ENCODE data around the gene BUD23. TPM values are rescaled to one million over a fixed set of nuclear protein-coding genes. Genes with fewer than 3 reads are reported as not detected.
A peak's percentile ranks its signal among the peaks of the same experiment; 100 is the strongest.
"Not testable (repeated sequence)": the region's sequence is repeated elsewhere in the genome, so short reads cannot be mapped to it uniquely, and the experiment has no call there.

Gene BUD23
- polyA plus RNA-seq, 3 donors = 82.1 to 105 (median 96.3) TPM

GRCh38 chr7:73655309-73655708 is 28.1 kb upstream of the BUD23 start:
- not testable (repeated sequence) for DNase-seq

DNA sequence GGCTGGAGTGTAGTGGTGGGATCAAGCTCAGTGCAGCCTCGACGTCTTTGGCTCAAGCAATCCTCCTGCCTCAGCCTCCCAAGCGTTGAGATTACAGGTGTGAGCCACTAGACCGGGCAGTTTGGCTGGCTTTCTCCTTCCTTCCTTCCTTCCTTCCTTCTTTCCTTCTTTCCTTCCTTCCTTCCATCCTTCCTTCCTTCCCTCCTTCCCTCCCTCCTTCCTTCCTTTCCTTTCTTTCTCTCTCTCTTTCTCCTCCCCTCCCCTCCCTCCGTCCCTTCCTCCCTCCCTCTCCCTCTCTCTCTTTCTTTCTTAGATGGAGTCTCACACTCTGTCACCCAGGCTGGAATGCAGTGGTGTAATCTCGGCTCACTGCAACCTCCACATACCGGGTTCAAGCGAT is 23.4 kb upstream of the BUD23 start:
- no peak for DNase-seq

DNA sequence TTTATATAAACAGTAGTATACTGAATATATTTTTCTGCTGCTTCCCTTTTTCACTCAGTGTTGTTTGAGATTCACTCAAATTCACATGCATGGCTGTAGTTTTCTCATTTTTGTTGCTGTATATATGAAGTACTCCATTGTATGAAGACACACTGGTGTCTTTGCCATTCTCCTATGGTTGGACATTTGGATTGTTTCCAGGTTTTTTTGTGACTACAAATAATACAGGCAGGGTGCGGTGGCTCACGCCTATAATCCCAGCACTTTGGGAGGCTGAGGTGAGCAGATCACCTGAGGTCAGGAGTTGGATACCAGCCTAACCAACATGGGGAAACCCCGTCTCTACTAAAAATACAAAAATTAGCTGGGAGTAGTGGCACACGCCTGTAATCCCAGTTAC is 22.8 kb upstream of the BUD23 start:
- not testable (repeated sequence) for DNase-seq

DNA sequence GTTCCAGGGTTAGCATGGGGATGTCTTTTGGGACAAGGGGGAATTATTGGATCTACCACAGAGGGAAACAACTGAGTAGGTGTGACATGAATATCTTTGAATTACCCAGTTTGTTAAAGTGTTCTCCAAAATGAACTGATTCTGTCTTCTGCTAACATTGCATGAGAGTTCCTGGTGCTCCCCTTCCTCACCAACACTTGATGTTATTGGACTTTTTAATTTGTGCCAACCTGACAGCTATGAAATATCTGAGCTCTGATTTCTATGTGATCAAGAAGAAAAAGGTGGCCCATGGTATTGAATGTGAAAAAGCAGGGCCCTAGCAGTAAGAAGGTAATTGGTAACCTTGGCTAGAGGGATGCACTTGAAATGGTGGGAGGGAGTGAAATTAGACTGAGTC is 20.4 kb upstream of the BUD23 start:
- DNase-seq = no peak

DNA sequence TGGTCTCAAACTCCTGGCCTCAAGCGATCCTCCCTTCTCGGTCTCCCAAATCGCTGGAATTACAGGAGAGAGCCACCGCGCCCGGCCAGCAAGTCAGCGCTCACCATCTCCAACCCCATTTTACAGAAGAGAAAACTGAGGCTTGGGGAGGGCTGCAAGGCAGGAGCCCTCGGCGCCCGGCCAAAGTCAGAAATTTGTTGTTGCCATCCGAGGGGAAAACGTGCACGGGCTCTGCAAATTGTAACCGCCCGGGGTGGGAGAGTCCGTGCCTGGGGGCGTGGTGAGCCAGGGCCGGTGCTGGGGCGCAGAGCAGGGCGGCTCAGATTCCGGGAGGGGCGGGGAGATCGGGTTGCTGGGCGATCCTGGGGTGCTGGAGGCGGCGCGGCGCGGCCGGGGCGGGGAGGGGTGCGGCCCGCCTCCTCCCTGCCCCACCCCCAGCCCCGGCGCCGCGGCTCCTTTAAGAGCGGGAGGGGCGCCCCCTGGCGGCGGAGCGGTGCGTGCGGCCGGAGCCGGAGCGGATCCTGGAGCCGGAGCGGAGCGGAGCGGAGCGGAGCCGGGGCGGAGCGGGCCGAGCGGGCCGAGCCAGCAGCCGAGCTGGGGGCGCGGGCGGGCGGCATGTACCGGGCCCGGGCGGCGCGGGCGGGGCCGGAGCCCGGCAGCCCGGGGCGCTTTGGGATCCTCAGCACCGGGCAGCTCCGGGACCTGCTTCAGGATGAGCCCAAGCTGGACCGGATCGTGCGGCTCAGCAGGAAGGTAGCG is 15.9 kb upstream of the BUD23 start, which contains the start of gene VPS37D:
TSS of gene VPS37D (plus strand) at position 488 of the 759 bp plus-strand sequence. CDS start at position 616, 128 bp downstream.
- peak; percentile 91 for DNase-seq

DNA sequence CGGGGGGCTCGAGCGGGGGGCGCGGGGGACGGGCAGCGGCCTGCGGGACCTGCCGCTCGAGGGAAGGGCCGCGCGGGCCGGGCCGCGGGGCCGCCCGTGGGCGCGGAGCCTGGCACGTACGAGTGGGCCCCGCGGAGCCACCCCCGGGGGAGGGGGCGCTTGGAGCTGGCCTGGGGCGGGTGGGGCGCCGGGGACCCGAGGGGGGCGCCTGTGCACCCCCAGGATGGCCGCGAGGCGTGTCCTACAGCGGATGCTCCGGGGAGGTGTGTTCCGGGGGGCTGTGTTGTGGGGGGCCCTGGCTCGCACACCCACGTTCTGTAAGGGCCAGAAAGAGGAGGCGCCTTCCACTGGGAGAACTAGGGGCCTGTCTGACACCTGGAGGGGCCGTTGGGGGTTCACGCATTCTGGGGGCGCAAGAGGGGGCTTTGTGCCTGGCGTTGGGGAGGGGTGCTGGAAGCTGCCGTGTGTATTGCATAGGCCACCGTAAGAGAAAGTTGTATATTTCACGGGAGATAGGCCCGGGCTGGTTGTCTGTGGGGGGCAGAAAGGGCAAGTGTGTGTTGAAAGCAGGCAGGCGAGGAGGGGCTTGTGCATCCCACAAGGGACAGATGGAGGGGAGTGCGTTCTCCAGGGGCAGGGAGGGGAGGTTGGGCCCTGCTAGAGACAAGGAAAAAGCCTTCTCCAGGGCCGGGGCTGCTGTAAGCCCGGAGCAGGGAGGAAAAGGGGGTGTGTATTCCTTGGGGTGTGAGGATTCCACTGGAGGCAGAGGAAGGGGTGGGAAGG is 15.1 kb upstream of the BUD23 start:
- DNase-seq = no peak

- no peak for DNase-seq
These were observed 14.5 kb upstream of the BUD23 start for GRCh38 chr7:73668886-73669230.

DNA sequence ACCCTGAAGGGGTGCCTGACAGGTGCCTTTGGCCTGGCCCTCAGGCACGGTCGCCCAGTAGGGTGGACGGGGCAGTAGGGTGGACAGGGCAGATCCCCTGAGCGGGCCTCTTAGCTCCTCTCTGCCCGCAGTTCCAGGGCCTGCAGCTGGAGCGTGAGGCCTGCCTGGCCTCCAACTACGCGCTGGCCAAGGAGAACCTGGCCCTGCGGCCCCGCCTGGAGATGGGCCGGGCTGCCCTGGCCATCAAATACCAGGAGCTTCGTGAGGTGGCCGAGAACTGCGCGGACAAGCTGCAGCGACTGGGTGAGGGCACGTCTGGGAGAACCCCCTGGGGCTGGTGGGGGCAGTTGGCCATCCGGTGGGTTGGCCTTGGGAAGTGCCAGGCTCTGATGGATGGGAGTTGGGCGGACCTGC is 14.1 kb upstream of the BUD23 start:
- DNase-seq = no peak

DNA sequence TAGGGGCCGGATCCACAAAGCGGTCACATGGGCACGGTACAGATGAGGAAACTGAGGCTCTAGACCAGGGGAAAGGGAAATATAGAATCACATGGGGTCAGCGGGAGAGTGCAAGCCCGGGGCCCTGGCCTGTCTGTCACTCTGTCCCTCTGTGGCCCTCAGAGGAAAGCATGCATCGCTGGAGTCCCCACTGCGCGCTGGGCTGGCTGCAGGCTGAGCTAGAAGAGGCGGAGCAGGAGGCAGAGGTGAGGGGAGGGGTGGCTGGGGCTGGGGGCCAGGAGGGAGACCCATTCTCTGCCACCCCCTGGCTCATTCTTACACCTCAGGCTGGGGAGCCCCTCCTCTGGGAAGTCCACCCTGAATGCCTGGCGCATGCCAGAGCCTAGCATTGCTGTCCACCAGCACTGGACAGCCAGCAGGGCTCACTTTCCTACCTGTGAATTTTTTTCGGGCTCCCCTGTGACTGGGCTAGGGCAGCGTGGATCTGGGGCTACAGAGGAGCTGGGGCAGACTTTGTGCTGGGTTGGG is 13.5 kb upstream of the BUD23 start:
- DNase-seq = no peak

GRCh38 chr7:73671322-73671661 is 12.1 kb upstream of the BUD23 start:
- no peak for DNase-seq

DNA sequence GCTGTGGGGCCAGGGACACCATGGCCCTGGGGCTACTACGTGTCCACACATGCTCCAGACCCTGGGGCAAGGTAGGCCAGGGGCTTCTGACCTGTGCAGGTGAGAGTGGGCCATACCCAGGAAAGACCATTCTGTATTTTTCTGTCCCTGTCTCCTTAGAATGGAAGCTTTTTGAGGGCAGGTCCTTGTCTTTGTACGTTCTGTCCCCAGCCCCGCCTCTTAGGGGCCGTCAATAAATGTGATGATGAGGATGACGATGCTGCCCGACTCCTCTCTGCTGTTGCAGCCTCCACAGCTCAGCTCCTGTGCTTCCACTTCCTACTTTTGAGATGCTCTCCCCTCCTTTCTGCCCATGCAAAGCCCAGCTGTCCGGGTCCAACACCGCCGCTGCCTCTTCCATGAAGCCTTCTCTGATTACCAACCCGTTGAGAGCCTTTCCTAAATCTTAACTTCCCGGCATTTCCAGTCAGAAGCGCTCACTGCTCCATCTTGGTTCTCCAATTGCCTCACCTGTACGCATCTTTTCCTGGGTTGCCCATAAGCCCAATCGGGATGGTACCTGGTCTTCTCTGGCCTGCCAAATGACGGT is 11.4 kb upstream of the BUD23 start:
- no peak for DNase-seq

- no peak for DNase-seq
These were observed 8.8 kb upstream of the BUD23 start for GRCh38 chr7:73674468-73675124.

- DNase-seq = not testable (repeated sequence)
These were observed 7.3 kb upstream of the BUD23 start for GRCh38 chr7:73676062-73676461.

- no peak for DNase-seq
These were observed 4.5 kb upstream of the BUD23 start for GRCh38 chr7:73678862-73679261.

- DNase-seq = no peak
These were observed 3.7 kb upstream of the BUD23 start for GRCh38 chr7:73679709-73680108.

DNA sequence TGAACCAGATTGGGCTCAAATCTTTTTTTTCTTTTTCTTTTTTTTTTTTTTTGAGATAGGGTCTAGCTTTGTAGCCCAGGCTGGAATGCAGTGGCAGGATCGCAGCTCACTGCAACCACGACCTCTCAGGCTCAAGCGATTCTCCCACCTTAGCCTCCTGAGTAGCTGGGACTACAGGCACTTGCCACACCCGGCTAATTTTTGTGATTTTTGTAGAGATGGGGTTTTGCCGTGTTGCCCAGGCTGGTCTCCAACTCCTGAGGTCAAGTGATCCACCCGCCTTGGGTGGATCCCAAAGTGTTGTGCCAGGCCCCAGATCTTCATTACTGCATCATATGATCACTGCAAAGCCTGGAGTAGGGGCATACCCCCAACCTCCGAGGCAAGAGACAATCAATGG is 2.9 kb upstream of the BUD23 start:
- DNase-seq = no peak

DNA sequence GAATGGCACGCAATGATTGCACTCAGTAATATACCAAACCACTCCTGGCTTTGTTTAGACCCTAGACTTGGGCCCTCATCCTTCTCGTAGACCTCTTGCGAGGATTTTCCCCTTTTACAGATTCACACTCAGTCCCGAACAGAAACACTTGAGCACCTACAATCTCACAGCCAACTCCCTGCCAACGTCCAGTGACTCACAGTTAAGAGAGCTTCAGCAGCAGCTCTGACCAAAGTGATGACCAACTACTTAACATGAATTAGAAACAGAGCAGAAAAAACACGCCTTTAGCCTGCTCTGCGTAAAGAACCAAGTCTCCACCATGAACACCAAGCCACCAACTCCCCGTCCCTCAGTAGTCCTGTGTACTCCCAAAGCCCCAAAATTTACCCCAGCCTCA is 2.4 kb upstream of the BUD23 start:
- DNase-seq = no peak

DNA sequence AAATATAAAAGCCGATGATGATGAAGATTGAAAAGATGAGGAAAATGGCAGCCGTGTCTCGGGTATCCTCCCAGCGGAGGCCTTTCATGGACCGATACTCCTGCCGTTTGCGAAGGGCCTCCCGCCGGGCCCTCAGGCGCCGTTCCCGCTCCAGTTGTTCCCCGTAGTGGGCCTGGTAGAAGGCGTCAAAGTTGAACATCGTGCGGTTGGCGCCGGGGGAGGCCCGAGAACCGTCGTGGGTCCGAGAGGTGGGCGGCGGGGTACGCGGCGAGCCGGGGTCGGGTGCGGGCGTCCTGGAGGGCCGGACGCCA is 697 bp upstream of the BUD23 start:
- no peak for DNase-seq

- DNase-seq = no peak
These were observed 644 bp downstream of the BUD23 start for GRCh38 chr7:73683788-73684693.

DNA sequence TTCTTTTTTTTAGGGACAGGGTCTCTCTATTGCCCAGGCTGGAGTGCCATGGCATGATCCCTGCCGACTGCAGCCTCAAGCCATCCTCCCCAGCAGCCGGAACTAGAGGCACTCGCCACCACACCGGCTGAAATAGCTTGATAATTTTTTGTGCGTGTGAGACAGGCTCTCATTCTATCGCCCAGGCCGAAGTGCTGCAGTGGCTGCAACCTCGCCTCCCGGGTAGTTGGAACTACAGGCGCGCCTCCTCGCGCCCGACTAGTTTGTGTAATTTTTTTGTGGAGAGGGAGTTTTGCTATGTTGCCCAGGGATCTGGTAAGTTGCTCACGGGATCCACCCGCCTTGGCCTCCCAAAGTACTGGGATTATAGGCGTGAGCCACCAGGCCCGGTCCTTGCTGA is 1.9 kb downstream of the BUD23 start:
- DNase-seq = no peak

GRCh38 chr7:73688288-73688687 is 4.9 kb downstream of the BUD23 start:
- no peak for DNase-seq
